Right renal pelvis (tissue), 4 donors: Measurements from ENCODE around the gene DTHD1. TPM values are rescaled to one million over a fixed set of nuclear protein-coding genes. Genes with fewer than 3 reads are reported as not detected.

Experiments
- polyA plus RNA-seq, 4 donors: library from polyadenylated mRNA; unstranded; fragments of 120-200 nt; gene quantifications; one replicate each; pipeline ENCODE4 v1.2.1, GENCODE V29; 2013; ENCODE audit not compliant: insufficient read length in 4 of 4

DTHD1 gene
- polyA plus RNA-seq, 4 donors, result 0.04 TPM; not detected in 3

Other genes starting within 250 kb of the DTHD1 start
- 1 to 10 TPM; 5.1 to 8.0 (median 6.6) TPM for gene ARAP2, start 37.1 kb upstream of the DTHD1 start, polyA plus RNA-seq